Left ventricle myocardium inferior (tissue), 1 donor: ENCODE data around the gene KLHL40. TPM values are rescaled to one million over a fixed set of nuclear protein-coding genes. Genes with fewer than 3 reads are reported as not detected.
A peak's percentile ranks its signal among the peaks of the same experiment; 100 is the strongest.

Experiments used
- DNase-seq: peaks from one replicate; pipeline ENCODE4 v3.0.0-alpha.2; 2020
- H3K27ac ChIP-seq: fragments of 200-600 bp; replicated peaks from 2 replicates; pipeline ENCODE4 v1.8.0; 2021
- H3K27me3 ChIP-seq: fragments of 200-600 bp; 2 replicates; pipeline ENCODE4 v1.8.0; 2021; ENCODE audit warnings: low read depth
- H3K36me3 ChIP-seq: fragments of 200-600 bp; 2 replicates; pipeline ENCODE4 v1.8.0; 2021
- H3K4me1 ChIP-seq: fragments of 200-600 bp; 2 replicates; pipeline ENCODE4 v1.8.0; 2021
- H3K4me3 ChIP-seq: fragments of 200-600 bp; 2 replicates; pipeline ENCODE4 v1.8.0; 2021; ENCODE audit warnings: mild to moderate bottlenecking, moderate library complexity
- H3K9me3 ChIP-seq: fragments of 200-600 bp; replicated peaks from 2 replicates; pipeline ENCODE4 v1.8.0; 2021
- CTCF ChIP-seq: fragments of 200-600 bp; IDR thresholded peaks from 2 replicates; pipeline ENCODE4 v1.8.0; 2021; ENCODE audit warnings: antibody characterized with exemption, mild to moderate bottlenecking, borderline replicate concordance
- intact Hi-C: fragments of 100-400 bp; cut with micrococcal nuclease; formaldehyde crosslinking; loops from one replicate; pipeline ENCODE4 v1.11.0; 2022
- total RNA-seq: library from RNA; stranded (reverse); fragmentation: NEBNext Ultra II Directional; extraction: Animal tissue kit (Norgen Biotek cat#: 25700); gene quantifications from one replicate; pipeline ENCODE4 v1.2.1, GENCODE V29; 2021
- donor health status: DM: no; HTN: yes; CAD: no; lungs with severe emphysema.

Gene KLHL40
- total RNA-seq, 1 donor from 2014 or later: 0.22 TPM

DNA sequence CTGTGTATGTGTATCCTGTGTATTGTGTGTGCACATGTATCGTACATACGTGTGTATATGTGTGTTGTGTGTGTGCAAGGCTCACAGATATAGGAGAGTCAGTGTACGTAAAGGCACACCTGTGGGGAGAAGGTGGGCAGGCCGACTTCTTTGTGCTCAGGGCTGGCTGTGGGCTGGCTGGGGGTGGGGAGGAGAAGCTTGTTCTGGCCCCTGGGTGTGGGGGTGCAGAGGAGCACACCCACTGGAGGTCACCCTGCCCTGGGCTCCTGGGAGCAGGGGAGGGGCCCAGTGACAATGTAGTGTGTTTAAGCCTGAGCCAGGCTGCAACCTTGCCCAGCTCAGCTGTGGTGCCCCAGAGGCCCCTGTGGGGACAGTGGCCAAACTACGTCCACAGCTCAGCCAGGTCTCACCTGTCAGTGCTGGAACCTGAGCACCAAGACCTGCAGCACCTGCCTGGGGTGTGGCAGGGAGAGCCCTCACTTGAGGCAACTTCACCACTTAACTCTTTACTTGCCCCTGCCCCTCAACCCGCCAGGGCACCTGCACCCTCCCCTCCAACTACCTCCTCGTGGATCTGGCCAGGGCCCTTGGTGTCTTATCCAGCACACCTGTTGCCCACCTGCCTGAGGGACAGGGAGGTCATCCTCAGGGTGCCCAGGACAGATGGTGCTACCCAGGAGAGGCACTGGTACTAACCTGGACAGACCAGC is 19.9 kb downstream of the KLHL40 start:
- Histone ChIP-seq H3K9me3 (no peaks in the 10 kb centered on the region), H3K27ac (peak overlapping the region; percentile 98), H3K27me3 (peaks cover 13% of the 10 kb centered on the region), H3K4me1 (peaks cover 41% of the 10 kb centered on the region), H3K4me3 (no peak overlapping the region), H3K36me3 (no peaks in the 10 kb centered on the region)
- intact Hi-C loops: no loop called here
- TF ChIP-seq CTCF: no peak
- no peak for DNase-seq

DNA sequence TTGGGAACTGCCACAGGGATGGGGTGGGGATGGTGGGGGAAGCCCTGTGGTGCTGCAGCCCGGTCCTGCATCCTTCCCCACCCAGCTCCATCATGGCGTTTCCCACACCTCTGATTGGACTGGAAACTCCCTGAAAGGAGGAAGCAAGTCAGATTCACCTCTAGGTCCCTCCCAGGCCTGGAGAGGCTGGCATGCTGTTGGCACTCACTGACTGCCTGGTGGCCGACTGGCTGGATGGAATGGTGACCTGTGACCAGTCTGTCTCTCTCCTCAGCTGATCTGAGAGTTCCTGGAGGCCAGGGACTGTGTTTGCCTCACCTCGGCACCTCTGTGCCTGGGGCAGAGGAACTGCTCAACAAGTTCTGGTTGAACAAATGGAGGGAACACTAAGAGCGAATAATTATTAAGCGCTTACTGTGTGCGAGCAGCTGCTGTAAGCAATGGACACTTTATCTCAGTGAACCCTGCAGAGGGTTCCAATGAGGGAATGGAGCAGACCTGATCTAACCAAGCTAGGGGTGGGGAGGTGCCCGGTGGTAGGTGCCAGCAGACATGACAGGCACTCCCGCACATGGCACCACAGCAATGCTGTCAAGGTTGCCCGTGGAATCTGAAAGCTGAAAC is 20.7 kb downstream of the KLHL40 start:
- TF ChIP-seq CTCF: no peak
- H3K4me3 ChIP-seq: no peak overlapping the region
- H3K27ac ChIP-seq: peak overlapping the region; percentile 98
- intact Hi-C loops: no loop called here
- H3K4me1 ChIP-seq: peaks cover 41% of the 10 kb centered on the region
- peaks cover 13% of the 10 kb centered on the region for H3K27me3 ChIP-seq
- DNase-seq: peak; percentile 58
- H3K9me3 ChIP-seq: no peaks in the 10 kb centered on the region
- no peaks in the 10 kb centered on the region for H3K36me3 ChIP-seq

DNA sequence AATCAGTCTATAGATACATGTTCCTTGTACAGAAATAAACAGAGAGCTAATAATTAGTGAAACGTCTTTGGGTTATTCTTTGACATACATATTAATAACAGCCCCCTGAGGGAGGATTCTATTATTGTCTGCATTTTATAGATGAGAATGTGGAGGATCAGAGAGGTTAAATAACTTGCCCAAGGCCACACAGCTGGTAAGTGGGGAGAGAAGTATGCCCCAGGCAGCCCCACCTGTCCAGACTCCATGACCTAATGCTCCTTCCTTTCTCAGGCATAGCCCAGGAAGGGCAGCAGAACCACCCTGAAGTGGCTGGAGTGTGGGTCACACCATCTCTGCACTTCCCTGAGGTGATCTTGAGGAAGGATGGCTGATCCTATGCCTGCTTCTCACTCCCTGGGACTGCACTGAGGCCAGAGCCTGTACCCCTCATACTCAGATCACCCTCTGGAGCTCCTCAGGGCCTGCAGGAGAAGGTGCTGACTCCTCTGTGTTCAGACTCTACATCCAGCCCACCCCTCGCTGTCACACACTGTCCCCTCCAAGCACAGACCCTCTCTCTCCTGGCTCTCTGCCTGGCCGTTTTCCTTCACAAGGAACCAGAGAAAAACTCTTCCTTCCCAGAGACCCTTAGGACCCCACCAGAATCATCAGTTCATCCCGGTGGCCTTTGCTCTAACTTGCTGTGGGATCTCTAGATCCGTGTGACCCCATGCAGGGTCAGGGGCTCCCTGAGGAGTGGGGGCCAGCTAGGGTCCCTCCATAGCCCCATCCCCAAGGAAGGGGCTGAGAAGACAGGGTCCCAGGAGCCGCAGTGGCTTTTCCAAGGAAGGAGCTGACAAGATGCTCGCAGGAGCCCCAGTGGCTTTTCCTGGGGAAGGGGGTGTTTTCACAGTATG is 21.6 kb downstream of the KLHL40 start:
- H3K27me3 ChIP-seq: peaks cover 8% of the 10 kb centered on the region
- H3K9me3 ChIP-seq: no peaks in the 10 kb centered on the region
- no peak for TF ChIP-seq CTCF
- H3K4me3 ChIP-seq: no peak overlapping the region
- peak; percentile 11 for DNase-seq
- no peaks in the 10 kb centered on the region for H3K36me3 ChIP-seq
- H3K27ac ChIP-seq: peak overlapping the region; percentile 98
- intact Hi-C loops: no loop called here
- peaks cover 41% of the 10 kb centered on the region for H3K4me1 ChIP-seq

DNA sequence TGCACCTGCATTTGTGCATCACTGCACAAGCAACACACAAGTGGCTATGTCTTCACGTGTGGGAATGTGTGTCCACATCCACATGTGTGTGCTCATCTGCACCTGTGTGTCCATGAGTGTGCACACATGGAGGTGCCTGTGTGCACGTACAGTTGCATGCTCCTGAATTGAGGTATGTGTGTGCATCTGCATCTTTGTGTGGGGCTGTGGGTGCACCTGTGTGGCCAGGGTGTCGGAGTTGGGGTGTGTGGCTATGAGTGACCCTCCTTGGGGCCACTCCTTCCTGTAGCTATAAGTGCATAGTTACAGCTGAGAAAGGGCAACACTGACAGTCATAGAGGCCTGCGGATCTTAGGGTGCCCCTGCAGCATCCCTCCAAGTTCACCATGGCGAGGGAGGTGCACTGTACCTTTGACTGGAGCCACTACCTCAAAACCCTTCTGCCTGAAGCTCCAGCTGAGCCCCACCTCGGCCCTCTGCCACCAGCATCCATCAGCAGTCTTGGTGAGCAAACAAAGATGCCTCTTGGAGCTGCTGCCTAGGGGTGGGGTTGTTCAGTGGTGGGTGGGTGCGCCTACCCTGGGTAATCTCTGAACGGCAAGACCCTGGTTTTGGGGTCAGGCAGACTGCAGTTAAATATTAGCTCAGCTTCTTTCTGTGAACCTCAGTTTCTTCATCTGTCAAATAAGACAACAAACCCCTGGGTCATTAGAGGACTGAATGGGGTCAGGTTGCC is 22.5 kb downstream of the KLHL40 start:
- no peak for DNase-seq
- TF ChIP-seq CTCF: no peak
- H3K4me3 ChIP-seq: no peak overlapping the region

DNA sequence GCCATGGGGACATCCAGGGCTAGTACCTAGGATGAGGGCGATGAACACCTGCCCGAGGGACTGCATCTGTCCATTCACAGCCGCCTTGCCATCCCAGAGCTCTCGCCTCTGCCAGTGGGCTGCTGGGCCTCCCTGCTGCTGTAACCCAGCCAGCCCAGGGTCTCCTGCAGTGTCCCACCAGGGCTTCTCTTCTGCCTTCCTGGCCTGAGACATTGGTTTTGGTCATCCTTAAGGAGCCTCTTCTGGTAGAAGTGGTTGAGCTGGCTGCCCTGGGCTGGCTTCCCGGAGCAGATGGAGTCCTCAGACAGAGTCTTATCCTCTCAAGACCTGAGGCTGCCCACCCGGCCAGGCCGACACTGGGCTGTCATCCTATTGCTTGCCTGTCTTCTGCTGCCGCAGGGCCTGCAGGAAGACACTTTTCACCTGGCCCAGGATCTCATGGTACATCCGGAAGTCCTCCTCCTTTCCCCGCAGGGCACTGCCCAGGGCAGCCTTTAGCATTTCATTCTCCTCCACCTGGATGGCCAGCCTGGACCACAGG is 23.3 kb downstream of the KLHL40 start:
- Histone ChIP-seq H3K36me3 (no peaks in the 10 kb centered on the region), H3K27me3 (no peaks in the 10 kb centered on the region), H3K4me3 (no peak overlapping the region), H3K9me3 (no peaks in the 10 kb centered on the region), H3K4me1 (peaks cover 32% of the 10 kb centered on the region), H3K27ac (no peak overlapping the region)
- intact Hi-C loops: no loop called here
- DNase-seq: no peak
- no peak for TF ChIP-seq CTCF

More for the DNA sequence above, 22.5 kb downstream of the KLHL40 start:
- no peaks in the 10 kb centered on the region for H3K9me3 ChIP-seq
- no peak overlapping the region for H3K27ac ChIP-seq
- H3K36me3 ChIP-seq: no peaks in the 10 kb centered on the region
- peaks cover under 1% of the 10 kb centered on the region for H3K27me3 ChIP-seq
- intact Hi-C loops: no loop called here
- H3K4me1 ChIP-seq: peaks cover 41% of the 10 kb centered on the region
